ENCODE measurements around the gene LHFPL2. TPM values are rescaled to one million over a fixed set of nuclear protein-coding genes. Genes with fewer than 3 reads are reported as not detected.
A peak's percentile ranks its signal among the peaks of the same experiment; 100 is the strongest.

Gene LHFPL2
- total and polyA plus RNA-seq, 9 of the 15 experiments (the other 6 are each of a cell fraction or from before 2014, with no cell fraction given), result 1.0 to 6.6 (median 4.6) TPM

DNA sequence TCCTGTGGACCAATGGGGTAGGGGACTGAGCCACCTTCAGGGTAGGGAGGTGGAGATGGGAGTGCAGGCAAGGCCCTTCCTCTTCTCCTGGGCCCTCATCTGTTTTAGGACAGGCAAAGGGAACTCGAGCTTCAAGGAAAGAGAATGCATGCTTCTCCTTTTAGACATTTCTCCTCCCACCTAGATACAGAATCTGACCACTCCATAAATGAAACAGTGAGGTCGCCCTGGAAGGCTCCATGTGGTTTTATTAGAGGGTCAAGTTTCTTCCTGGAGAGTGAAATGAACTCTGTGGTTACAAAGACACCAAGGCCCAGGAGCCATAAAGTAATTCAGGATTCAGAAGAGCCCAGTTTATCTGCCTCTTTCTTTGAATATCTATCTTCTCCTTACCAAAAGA, 14.9 kb downstream of the LHFPL2 start (continued):
- no peak for TF ChIP-seq SNIP1 (IDR thresholded peaks at IDR 0.05; ENCODE audit: low read depth)

DNA sequence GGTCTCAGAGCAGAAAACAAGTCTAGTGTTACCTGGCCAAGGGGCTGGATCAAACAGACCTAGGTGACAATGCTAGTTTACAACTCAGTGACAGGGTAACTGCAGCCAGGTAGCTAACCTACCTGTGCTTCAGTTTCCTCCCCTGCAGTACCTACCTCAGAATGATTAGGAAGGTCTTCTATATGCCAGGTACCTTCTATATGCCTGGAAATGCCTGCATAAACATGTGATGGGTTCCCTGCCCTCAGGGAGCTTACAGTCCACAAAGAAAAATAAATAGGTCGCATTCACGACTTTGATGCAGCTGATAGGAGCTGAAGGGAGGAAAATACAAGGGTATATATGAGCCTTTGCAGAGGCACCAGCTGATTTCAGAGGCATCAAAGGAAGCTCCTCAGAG, 16.1 kb downstream of the LHFPL2 start:
- H3K4me1 ChIP-seq (replicated peaks in 1 of 2; ENCODE audit: control insufficient read depth in 2 of 2, insufficient read depth in 2 of 2, low read length in 2 of 2), result peaks cover 0 to 6% of the 10 kb centered on the region in 2 experiments; a peak in 3 of 5 replicates
- no peaks in the 10 kb centered on the region for H4K20me1 ChIP-seq (replicated peaks; ENCODE audit: control insufficient read depth, insufficient read depth, low read length)
- no peak for ATAC-seq
- BruUV-seq (replicated peaks), result no TSS peak
- no peaks in the 10 kb centered on the region for H3K27me3 ChIP-seq (ENCODE audit: control insufficient read depth in 2 of 2, insufficient read depth in 2 of 2, low read length in 2 of 2)
- H3K4me3 ChIP-seq, result no peak overlapping the region
- ChIA-PET POLR2A (no interaction called here), CTCF (ENCODE audit: low intra/inter-chr PET ratio) (no interaction called here)
- no peak overlapping the region for H2AFZ ChIP-seq (ENCODE audit: low read depth, low read length)
- H3K4me2 ChIP-seq (ENCODE audit: insufficient read depth, low read length), result no peak overlapping the region
- H3K36me3 ChIP-seq (ENCODE audit: control insufficient read depth, insufficient read depth, low read length), result no peaks in the 10 kb centered on the region; the same call in 2 of the 3 replicates
- in situ Hi-C loops (cut with MboI), result loop anchor here (10.0 kb wide), 1 partner anchor 168 kb away; no protein-coding TSS in a partner anchor
- intact Hi-C loops (cut with micrococcal nuclease), result loop anchor here (10.0 kb wide), 1 partner anchor 332 kb away; no protein-coding TSS in a partner anchor
- 30% methylated on average over 2 of the region's 2 CpGs for WGBS (ENCODE audit: insufficient coverage, low coverage, missing lambda C conversion rate)
- no peak for DNase-seq (ENCODE audit: extremely low read depth in 1 of 4, low spot score in 3 of 4)
- H3K9me1 ChIP-seq (ENCODE audit: control insufficient read depth, insufficient read depth, low read length), result no peaks in the 10 kb centered on the region
- peaks cover 5% of the 10 kb centered on the region for H3K9me3 ChIP-seq (replicated peaks; ENCODE audit: control insufficient read depth, insufficient read depth, low read depth, low read length)
- no peak overlapping the region for H3K27ac ChIP-seq (ENCODE audit: extremely low read depth, low read depth, low read length)
- H3K9ac ChIP-seq (ENCODE audit: insufficient read depth in 1 of 2, low read depth in 2 of 2, low read length in 2 of 2), result no peak overlapping the region
- no peaks in the 10 kb centered on the region for H3K79me2 ChIP-seq (ENCODE audit: control insufficient read depth, insufficient read depth, low read length)
- FAIRE-seq, result no peak
- TF ChIP-seq STAT5B (CRISPR knock-in tag; IDR thresholded peaks at IDR 0.05) (no peak), TRIM24 (IDR thresholded peaks at IDR 0.05) (0 out of 4 replicates have a peak, but pooled peaks of 1 of the 2 experiments have one; percentile 24), ZNF316 (IDR thresholded peaks at IDR 0.05) (peak; percentile 68; the same call in 1 of the 2 replicates), TRIM28 (IDR thresholded peaks at IDR 0.05) (0 out of 2 replicates have a peak, but pooled peaks have one; percentile 51)
- TF ChIP-seq, protein P1, sequence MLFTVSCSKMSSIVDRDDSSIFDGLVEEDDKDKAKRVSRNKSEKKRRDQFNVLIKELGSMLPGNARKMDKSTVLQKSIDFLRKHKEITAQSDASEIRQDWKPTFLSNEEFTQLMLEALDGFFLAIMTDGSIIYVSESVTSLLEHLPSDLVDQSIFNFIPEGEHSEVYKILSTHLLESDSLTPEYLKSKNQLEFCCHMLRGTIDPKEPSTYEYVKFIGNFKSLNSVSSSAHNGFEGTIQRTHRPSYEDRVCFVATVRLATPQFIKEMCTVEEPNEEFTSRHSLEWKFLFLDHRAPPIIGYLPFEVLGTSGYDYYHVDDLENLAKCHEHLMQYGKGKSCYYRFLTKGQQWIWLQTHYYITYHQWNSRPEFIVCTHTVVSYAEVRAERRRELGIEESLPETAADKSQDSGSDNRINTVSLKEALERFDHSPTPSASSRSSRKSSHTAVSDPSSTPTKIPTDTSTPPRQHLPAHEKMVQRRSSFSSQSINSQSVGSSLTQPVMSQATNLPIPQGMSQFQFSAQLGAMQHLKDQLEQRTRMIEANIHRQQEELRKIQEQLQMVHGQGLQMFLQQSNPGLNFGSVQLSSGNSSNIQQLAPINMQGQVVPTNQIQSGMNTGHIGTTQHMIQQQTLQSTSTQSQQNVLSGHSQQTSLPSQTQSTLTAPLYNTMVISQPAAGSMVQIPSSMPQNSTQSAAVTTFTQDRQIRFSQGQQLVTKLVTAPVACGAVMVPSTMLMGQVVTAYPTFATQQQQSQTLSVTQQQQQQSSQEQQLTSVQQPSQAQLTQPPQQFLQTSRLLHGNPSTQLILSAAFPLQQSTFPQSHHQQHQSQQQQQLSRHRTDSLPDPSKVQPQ (CRISPR knock-in tag; IDR thresholded peaks at IDR 0.05; ENCODE audit: borderline replicate concordance), result no peak

Data from K562 (cell line).